GM18909 (cell line): ENCODE data around the gene SLC18B1.
A peak's percentile ranks its signal among the peaks of the same experiment; 100 is the strongest.
"Not testable (repeated sequence)": the region's sequence is repeated elsewhere in the genome, so short reads cannot be mapped to it uniquely, and the experiment has no call there.

ENCODE experiments used
- ATAC-seq: cut with Tn5 transposase; IDR thresholded peaks from one replicate; pipeline ENCODE4 v1.9.1; 2021; ENCODE audit warnings: mild to moderate bottlenecking; ENCODE audit not compliant: unreplicated experiment, poor library complexity

SLC18B1 gene

DNA sequence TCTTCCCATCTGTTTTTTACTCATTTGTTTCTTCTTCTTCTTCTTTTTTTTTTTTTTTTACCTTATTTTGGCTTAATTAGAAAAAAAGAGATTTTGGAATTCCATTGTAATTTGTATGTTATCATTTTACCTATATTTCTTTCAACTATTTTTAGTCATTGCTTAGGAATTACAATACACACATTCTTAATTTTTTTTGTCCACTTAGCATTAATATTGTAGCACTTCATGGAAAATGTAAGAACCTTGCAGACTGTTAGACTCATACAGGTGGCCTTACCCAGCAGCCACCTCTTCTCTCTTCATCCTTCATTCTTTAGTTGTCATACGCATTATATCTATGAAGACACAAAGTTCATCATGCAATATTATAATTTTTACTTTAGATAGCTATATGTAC, 5.8 kb upstream of the SLC18B1 start:
- ATAC-seq, result no peak

DNA sequence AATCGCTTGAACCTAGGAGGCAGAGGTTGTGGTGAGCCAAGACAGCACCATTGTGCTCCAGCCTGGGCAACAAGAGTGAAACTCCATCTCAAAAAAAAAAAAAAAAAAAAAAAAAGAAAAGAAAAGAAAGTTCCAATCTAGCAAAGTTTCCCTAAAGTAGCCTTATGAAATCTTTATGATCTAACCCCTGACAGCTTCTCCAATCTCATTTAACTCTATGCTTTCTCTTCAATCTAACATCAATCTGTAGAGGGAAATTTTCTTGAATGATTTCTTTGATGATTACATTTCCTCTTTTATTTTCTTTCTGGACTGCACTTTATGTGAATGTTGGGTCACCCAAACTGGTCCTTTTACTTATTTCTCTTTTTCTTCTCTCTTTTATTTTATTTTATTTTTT, 2.2 kb upstream of the SLC18B1 start:
- no peak for ATAC-seq

DNA sequence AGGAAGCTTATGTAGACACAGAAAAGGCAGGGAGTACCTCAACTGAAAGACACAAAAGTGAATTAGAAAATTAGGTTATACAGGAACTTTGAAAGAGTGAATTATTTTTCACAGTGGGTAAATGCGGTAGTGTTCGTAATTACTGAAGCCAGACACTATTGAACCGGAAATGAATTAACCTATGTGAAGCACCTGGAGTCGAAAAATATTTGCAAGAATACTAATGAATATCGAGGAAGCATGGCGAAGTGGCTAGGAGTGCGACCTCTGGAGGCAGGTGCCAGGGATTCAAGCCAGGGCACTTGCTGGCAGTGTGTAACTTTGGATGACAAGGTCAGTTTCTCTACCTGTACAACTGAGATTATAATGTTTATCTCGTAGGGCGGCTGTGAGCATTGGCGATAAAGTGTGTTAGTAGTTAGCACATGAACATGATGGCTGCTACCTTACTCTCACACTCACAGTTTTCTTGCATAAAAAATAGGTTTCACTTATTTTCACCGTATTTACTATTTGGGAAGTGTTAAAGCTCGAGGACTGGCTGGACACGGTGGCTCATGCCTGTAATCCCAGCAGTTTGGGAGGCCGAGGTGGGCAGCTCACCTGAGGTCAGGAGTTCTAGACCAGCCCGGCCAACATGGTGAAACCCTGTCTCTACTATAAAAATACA, 567 bp upstream of the SLC18B1 start:
- peak; percentile 91 for ATAC-seq

DNA sequence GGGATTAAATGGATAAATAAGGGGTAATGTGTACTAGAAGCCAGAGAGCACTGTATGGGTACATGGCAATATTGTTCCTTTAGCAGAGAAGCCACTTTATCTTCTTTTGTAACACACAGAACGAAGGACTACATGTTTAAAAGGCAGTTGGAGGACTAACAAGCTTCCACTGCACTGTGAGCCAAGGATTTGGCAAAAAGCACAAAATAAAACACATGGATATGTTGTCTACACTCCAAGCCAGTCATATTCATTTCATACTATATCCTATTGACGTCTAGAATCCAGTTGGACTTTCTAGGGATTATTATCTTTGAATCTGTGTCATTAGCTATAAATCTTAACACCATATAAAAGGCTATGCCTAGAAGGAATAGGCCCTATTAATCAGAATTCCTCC, 3.0 kb downstream of the SLC18B1 start:
- ATAC-seq, result no peak

DNA sequence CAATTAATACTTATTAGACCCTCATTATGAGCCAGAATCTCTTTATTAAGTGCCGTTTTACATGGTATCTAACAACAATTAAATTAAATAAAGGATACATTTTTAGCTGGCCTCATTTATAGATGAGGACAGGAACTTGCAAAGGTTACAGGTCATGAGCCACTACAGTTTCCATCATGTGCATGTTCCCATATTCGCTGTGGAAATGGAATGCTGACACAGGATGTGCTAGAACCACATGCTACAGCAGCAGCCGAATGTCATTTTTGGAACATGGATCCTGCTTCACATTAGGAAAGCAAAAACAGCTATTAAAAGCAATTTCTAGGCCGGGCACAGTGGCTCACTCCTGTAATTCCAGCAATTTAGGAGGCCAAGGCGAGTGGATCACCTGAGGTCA, 5.9 kb downstream of the SLC18B1 start:
- no peak for ATAC-seq

DNA sequence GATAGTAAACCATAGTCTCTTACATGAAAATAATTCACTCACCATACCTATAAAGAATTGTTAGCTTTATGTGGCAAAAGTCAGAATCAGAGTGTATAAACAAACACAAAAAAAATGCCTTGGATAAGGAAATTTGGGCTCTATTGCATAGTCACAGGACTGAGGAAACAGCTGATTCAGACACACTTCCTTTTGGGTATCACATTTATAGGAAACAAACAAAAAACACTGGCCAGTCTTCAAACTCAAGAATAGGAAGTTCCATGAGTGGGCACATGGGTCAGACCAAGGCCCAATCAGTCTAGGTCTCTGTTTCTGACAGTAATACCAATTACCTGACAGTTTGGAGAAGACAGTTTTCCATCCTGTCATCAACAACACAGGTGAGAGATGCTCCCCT, 8.0 kb downstream of the SLC18B1 start:
- ATAC-seq, result no peak

DNA sequence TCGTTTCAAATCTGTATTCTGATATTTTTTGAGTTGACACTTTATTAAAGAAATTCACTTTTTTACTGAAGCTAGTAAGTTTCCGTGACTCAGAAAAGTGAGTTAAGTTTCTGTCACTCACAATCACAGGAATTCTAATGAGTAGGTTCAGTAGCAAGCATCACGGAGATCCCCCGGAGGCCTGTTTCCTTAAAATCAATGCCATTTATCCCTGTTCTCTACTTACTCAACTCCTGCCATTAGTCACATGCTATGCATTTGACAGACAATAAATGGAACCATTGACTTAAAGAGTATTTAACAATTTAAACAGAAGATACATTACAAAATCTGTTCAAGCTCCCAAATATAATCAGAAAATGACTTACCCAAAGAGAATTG, 9.1 kb downstream of the SLC18B1 start:
- ATAC-seq, result no peak

DNA sequence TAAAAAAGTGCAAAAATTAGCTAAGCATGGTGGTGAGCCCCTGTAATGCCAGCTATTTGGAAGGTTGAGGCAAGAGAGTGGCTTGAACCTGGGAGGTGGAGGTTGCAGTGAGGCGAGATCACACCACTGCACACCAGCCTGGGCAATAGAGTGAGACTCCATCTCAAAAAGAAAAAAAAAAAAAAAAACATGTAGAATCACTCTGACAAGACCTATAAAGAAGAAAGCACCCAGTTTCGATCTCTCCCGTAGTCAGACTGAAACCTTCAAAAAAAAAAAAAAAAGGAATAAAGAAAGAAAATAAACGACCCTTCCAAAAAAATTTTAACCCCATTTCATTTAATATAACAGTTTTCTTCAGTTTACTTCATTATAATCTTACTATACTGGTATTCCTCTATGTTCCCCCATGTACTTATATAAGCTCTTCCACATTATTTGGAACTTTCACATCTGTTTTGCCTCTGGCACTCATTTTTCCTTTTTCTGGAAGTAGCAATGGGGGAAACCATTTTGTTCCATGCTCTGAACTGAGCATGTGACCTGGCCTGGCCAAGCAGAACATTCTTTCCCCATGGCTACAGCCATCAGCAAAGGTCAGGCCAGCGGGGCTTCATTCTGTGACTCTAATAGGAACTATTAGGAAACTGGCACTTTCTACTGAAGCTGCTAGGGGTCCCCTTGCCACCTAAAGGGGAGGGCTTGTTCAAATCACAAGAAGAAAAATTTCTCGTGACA, 9.6 kb downstream of the SLC18B1 start:
- no peak for ATAC-seq

DNA sequence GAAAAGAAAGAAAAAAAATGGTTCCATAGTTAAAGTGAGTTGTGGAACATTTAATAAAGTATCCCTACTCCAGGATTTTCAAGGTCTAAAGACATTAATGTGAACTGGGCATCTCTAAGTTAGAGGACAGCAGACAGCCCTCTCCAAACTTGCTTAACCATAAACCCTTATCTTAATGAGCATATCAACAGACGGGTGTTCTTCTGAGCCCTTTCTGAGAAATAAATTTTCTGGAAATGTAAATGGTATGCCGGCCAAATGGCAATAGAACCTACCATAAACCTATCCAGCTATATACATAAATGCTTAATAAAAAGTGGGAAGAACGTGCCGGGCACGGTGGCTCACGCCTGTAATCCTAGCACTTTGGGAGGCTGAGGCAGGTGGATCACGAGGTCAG, 12.5 kb downstream of the SLC18B1 start:
- no peak for ATAC-seq

DNA sequence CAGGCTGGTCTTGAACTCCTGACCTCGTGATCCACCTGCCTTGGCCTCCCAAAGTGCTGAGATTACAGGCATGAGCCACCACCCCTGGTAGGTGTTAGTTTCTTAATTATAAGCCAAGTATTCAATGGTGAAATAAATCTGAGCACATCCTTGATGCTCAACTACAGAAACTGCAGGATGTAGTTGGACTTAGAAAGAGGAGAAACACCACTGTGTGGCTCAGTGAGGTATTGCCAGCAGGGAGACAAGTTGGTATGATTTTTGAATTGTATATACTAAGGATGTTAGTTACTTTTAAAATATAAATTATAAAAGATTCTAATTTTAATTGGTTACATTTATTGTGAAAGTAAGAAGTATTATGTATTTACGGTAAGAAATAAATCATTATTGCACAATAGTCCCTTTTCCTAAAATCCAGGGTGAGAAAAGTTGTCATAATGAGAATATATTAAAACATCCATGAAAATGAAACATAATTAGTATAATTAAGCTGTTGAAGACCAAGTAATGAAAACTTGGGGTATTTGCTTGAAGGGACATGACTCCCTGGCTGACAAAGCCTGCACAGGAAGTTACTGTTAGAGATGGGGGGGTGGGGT, 17.6 kb downstream of the SLC18B1 start:
- peak; percentile 73 for ATAC-seq

DNA sequence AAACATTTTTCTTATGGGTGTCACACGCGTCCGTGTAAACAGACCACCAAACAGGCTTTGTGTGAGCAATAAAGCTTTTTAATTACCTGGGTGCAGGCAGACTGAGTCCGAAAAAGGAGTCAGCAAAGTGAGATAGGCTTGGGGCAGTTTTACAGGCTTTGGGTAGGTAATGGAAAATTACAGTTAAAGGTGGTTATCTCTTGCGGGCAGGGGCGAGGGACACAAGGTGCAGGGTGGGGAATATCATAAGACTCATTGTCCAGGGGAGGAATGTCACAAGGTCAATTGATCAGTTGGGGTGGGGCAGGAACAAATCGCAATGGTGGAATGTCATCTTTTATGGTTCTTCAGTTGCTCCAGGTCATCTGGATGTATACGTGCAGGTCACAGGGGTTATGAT, 20.6 kb downstream of the SLC18B1 start:
- not testable (repeated sequence) for ATAC-seq

DNA sequence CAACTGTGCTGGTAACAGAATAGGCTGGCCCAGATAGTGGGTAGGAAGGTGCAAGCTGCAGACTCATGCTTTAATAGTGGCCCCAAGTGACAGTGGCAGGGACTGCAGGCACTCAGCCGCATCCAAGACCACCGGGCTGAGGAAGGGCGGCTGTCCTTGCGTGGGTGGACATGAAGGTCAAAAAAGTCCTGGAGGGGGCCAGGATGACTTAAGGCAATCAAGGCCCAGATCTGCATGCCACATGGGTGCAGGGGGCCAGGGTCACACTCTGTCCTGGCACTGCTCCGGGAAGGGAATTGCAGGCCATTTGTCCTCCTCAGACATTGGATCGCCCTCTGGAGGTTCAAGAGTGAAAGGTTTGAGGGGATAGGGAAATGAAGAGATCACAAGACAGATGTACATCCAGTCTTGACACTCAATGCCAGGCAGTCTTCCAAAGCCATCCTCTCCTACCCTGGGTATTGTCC, 30.4 kb downstream of the SLC18B1 start:
- ATAC-seq, result peak; percentile 89

DNA sequence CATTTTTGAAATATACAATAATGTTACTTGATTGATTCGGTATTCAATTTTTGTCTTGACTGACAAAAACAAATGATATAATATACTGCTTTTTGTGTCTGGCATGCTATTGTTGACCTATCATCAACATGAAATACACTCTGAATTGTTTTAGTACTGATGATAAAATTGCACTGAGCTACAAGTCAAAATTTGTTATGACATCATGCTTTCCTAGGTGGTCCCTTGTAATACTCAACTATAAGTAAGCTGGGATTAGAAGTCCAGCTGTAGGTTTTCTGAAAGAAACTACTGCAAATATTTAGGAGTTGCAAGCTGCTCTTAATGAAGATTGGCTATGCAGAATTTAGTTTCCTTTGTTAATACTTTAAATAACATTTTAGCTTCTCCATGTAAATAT, 32.9 kb downstream of the SLC18B1 start:
- no peak for ATAC-seq

DNA sequence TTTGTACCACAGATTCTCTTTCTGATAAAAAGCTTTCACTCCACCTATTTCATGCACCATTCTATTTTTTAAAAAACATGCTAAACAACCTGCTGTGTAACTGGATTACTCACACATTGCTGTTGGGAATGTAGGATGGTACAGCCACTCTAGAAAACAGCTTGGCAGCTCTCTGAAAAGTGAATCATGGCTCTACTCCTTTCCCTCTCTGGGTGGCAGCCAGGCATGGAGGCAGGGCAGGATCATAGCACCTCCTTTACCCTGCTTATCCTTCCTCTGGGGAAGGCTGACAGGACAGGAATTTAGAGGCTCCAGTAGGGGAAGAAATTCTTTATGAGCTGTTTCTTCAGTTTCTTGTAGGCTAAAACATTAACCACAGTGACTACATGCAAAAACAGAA, 34.1 kb downstream of the SLC18B1 start:
- ATAC-seq, result no peak

DNA sequence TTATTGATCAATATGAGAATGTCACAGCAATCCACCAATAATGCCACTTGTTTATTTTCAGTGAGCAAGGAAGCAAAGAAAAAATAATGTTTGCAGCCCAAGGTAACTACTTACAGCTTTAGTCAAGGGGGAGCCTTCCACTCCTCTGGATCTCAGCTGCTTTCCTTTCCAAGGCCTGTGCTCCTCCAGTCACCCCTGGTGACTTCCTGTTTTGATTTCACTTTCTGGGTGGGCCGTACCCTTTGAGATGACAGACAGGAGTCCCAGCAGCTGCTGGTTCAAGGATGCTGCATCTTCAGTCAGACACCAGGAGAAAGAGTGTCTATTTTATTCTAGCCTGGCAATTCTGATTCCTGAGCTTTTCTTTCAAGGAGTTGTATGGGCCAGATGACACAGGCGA, 35.2 kb downstream of the SLC18B1 start:
- ATAC-seq, result peak; percentile 95

DNA sequence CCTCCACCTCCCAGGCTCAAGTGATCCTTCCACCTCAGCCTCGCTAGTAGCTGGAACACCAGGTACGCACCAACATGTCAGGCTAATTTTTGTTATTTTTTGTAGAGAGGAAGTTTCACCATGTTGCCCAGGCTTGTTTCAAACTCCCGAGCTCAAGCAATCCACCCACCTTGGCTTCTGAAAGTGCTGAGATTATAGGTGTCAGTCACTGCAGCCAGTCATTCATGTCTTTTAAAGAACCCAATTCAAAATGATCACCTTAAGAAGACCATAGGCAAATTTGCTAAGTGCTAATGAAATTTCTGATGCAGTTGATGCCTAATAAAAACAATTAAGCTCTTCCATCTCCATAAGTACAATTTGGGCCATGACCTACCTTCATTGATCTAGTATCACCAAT, 38.2 kb downstream of the SLC18B1 start:
- no peak for ATAC-seq

DNA sequence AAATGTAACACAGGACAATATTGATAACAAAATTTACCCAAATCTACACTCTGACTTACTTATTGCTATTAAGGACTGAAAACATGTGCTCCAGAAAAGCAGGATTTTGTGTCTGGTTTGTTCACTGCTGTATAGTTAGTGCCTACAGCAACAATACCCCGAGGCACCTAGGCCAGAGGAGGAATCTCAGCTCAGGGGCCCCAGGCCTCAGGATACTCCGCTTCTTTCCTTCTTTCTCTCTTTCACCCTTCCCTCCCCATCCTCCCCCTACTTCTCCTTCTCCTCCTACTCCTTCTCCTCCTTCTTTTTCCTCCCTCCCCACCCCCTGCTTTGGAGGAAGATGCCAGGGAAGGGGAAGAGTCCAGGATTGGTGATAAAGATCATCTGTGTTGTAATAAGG, 39.7 kb downstream of the SLC18B1 start:
- ATAC-seq, result no peak

DNA sequence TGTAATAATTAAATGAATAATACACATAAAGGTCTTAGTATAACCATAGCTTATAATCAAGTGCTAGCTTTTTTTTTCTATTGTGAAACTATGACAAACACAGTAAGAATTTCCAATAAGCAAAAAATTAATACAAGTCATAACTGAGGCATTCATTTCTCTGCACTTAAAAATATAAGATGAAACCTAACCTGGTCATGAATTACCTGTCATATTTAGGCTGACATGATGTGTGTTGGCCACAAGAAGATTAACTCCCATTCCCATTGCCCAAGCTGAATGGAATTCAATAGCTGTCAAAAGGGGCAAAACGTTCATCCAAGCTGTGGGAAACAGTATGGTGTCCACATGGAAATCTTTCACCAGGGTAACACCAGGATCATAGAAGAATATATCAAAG, 46.2 kb downstream of the SLC18B1 start:
- ATAC-seq, result no peak

DNA sequence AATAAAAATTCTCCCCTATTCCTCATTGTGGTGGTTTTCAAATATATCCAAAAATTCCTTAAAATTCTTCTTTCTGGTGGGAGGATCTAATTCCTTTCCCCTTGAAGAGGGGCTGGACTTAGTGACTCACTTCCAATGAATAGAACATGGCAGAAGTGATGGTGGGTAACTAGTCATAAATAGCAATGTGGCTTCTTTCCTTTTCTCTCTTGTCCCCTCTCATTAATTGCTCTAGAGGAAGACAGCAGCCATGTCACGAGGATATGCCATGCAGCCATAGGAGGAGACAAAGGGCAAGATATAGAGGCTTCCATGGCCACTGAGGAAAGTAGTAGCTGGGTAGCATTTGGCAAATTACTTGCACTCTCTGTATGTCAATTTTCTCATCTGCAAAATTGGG, 46.6 kb downstream of the SLC18B1 start:
- ATAC-seq, result no peak

DNA sequence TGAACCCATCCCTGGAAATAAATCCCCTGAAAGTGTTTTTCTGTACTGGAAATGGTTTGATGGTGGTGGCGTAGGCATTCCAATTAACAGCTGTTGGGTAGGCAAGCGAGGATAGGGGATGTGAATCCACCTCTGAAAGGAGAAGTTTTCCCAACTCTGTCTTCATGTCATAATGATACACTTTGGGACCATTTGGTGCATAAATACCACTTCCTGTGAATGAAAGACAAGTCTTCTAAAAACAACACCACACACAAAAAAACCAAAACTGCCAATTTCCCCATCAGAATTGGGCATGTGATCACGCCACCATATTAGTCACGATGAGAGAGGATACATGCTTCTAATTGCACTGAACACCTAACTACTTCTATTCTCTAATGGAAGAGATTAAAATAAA, 47.1 kb downstream of the SLC18B1 start:
- peak; percentile 36 for ATAC-seq

DNA sequence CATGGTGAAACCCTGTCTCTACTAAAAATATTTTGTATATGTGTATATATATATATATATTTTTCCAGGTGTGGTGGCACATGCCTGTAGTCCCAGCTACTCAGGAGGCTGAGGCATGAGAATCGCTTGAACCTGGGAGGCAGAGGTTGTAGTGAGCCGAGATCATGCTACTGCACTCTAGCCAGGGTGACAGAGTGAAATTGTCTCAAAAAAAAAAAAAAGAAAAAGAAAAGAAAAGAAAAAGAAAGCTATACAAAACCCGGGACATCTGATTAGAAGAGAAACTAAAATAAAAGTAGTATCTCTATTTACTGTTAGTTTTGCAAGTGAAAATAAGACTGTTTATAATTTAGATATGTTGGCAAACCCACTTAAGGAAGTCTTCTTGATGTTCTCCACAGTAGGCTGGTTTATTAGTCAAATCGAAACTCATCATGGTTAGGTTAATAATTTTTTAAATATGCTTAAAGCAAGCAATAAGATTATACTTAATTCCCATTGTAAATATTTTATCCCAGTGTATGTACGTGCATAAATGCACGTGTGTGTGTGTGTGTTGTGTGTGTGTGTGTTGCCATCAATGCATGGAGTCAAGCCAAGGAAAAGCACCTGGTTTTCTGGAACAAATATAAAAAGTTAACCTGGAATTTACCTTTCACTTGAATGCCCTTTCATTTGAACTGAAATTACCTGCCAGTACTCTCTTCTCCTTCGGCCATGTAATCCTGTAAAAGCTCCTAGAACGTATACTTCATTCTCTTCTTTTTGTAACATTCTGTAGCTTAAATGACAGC, 47.8 kb downstream of the SLC18B1 start:
- ATAC-seq, result peak; percentile 89
